GM18502 (cell line): ENCODE data around the gene MESD.
"Not testable (repeated sequence)": the region's sequence is repeated elsewhere in the genome, so short reads cannot be mapped to it uniquely, and the experiment has no call there.

Experiments used
- ATAC-seq: cut with Tn5 transposase; IDR thresholded peaks from one replicate; pipeline ENCODE4 v1.9.1; 2021; ENCODE audit warnings: mild to moderate bottlenecking; ENCODE audit not compliant: unreplicated experiment, poor library complexity

MESD gene

DNA sequence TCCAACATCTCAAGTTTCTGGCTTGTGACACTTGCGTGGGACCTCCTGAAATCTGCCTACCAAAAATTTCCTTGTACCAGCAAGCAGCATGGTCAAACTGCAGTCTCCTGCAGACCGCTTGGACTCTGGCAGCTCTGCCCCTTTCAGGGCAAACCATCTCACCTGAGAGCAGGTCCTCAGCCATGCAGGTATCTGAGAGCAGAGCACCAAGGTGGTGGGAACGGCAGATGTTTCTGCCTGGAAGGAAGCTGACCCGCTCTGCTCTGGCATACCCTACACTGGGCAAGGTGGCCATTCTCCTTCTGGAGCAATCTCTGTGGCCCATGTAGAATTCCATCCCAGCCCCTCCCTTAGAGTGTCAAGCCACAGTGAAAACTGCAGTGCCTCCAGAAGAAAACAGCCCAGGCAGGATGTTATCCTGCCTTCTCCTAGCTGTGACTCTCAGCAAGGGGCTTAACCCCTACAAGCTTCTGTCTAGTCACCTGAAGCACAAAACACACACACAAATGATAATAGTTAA is 21.6 kb downstream of the MESD start:
- ATAC-seq: no peak

DNA sequence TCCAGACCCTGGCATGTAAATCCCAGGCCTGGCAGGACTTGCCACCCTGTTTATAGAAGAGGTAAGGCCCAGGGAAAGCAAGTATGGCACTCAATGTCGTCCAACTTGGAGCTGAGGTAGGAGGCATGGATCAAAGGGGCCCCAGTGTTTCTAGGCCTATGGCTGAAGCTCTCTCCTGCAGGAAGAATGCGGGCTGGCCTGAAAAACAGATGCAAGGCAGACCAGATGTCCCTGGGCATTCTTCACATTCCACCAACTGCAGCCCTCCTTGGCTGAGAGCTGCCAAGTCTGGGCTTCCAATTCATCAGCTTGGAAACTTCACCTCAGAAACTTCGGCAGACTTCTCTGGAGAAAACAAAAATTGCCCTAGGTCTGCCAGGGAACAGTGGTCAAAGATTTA is 22.2 kb downstream of the MESD start:
- ATAC-seq: no peak

DNA sequence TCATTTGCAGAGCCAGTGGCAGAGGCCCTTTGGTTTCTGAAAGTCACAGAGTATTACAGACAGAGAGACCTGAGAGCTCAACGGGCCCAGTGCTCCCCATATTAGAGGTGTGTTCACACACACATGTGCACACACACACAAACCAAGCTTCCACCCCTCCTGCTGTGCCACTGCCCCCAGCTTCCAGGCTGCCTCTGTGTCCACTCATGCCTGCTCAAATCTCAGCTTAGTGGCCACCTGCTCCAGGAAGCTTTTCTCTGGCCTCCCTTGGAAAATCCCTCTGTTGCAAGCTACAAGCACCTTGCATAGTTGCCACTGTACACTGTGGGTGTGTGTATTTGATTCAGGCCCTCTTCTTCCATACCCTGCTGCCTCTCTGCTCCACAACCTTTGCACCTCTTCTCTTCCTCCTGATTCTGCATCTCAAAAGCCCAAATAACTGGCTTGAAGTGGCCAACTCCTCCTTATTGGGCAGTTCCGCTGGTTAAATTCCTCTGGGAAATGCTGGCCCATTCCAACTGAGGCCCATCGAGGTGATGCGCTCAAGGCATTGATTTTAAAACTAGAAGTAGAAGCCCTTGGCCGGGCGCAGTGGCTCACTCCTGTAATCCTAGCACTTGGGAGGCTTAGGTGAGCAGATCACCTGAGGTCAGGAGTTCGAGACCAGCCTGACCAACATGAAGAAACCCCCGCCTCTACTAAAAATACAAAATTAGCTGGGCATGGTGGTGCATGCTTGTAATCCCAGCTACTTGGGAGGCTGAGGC is 23.0 kb downstream of the MESD start:
- no peak for ATAC-seq

DNA sequence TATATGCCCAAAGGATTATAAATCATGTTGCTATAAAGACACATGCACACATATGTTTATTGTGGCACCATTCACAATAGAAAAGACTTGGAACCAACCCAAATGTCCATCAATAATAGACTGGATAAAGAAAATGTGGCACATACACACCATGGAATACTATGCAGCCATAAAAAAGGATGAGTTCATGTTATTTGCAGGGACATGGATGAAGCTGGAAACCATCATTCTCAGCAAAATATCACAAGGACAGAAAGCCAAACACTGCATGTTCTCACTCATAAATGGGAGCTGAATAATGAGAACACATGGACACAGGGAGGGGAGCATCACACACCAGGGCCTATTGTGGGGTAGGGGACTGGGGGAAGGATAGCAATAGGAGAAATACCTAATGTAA is 24.2 kb downstream of the MESD start:
- ATAC-seq: not testable (repeated sequence)

DNA sequence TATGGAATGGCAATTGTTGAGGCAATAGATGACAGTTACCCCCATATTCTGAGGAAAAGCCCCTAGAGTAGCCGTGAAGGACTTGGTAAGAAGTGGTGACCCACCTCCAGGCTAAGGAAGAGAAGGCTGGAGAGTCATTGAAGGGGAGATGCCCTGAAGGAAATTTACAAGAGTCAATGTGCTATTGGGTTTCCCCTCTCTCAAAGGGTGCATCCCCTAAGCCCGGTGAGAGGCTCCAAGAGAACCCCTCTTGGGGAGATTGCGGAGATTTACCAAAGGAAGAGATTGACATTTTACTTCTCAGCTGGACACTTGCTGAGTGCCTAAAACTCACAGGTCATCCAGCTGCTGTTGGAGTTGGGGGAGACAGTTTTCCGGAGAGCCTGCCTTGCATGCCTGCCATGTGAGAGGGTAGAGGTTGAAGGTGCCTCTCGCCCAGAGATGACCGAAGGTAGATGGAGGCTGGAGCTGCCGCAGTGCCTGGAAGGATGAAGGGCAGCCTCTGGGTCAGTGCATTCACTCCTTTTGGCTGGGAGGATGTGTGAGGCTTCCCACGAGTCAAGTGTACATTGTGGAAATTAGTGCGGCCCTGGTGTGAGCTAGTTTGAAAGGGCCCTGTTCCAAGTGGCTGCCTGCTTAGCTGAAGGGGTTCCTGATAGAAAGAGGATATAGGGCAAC is 30.7 kb downstream of the MESD start:
- no peak for ATAC-seq

DNA sequence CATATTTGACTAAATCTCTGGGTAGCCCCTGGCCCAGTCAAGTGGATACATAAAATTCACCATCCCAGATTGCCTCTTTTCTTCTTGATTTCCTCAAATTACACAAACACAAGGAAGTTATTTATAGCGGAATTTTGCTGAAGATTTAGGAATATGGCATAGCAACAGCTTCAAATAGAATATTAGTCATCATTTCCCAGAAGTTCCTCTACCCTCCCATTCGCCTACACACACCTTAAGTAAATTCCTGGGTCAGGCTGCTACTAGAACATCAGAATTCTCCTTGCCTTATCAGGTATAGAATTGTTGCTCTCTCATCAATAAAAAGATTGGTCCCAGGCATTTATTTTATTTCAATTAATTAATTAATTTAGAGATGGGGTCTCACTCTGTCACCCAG is 31.6 kb downstream of the MESD start:
- ATAC-seq: no peak

DNA sequence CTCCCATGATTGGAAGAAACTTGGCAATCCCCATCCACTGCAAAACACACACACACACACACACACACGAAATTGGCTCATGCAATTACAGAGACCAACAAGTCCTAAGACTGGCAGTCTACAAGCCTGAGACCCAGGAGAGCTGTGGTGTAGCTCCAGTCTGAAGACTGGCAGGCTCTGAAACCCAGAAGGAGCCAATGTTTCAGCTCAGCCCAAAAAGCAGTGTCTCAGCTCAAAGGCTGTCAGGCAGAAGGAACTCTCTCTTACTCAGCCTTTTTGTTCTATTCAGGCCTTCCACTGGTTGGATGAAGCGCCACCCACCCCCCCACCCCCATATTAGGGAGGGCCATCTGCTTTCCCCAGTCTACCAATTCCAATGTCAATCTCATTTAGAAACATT is 32.1 kb downstream of the MESD start:
- no peak for ATAC-seq

DNA sequence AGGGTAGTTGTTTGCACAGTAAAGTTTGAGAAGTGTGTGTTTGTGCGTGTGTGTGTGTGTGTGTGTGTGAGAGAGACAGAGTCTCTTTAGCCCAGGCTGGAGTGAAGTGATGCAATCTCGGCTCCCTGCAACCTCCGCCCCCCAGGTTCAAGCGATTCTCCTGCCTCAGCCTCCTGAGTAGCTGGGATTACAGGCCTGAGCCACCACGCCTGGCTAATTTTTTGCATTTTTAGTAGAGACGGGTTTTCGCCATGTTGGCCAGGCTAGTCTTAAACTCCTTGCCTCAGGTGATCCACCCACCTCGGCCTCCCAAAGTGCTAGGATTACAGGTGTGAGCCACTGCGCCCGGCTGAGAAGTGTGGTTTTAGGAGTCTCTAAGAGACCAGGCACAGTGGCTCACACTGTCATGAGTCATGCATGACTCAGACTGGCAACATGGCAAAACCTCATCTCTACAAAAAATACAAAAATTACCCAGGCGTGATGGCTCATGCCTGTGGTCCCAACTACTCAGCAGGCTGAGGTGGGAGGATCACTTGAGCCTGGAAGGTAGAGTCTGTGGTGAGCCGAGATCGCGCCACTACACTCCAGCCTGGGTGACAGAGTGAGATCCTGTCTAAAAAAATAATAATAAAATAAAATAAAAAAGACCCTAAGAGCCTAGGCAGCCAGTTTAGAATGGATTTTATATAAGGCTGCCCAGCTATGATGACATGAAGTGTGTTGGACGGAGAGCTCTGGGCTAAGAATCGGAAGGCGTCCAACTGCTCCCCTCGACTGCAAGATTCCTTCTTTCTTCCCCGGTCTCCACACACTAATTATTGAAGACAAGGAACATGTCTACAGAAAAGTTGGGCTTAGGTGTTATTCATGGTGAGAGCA is 33.8 kb downstream of the MESD start:
- ATAC-seq: not testable (repeated sequence)

DNA sequence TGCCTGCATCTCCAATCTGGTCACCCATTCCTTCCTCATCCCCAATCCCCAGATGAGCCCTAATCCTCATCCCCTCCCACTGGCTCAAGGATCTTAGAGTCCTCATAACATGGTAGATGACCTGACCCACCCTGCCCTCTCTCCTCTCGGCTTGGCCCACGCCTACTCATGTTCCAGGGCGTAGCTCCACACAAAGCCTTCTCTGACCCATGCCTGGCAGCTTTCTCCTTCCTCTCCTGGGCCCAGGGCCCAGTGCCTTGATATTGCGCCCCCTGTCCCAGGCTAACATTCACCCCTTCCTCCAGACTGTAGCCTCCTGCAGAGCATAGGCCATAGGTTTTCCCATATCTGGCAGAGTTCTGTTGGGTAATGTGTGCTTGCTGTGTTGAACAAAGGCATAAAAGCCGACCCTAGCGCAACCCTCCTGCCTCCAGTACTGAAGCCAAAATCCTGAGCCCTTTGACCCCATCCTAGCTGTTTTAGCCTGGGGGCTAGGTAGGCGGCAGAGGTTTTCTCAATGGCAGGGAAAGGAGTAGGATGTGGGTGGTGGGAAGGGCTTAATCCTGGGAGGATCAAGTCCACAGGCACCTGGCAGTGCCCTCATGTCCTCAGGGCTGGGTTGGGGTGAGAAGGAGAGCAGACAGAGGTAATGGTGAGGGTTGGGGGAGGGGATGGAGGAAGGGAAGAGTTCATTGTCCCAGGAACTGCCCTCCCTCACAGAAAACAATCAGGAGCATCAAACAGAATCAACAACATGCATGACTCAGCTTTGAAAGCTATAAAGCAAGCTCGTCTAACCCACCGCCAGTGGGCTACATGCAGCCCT is 35.5 kb downstream of the MESD start:
- ATAC-seq: no peak

DNA sequence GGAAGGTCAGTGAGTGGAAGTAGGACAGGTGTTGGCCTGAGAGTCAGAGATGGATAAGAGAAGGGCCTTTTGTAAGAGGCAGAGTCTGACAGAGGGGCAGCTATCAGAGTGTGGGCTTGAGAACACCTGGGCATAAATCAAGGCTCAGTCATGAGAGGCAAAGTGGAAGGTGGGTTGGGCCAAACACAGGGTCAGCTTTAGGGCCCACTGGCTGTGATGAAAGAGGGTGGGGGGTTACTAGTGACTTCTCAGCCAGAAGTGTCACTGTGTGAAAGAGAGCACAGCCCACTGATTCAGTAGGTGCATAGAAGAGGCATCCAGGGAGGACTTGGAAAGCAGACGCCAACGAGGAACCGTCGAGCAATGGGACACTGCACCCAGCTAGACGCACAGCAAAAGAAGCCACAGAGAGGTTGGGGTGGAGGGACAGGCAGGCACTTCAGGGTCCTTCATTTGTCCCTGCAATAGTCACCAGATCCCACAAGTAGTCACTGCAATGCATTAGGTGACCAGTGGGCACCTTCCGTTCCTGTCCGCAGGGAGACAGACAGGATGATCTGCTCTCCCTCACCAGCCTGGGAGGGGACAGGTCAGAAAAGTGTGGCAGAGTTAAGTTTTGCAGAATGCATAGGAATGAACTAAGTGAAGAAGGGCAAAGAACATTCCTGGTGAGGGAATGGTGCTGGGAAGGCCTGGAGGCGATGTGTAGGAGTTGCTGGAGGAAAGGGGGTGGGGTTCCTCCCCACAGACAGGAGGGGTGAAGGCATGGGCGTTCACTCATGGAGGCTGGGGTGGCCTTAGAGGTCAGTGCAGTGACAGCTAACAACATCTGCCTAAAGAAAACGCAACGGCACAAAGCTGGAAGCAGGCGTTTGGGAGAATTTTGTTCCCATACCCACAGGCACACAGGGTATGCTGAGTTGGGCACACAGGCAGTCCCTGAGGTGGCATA is 36.3 kb downstream of the MESD start:
- no peak for ATAC-seq

DNA sequence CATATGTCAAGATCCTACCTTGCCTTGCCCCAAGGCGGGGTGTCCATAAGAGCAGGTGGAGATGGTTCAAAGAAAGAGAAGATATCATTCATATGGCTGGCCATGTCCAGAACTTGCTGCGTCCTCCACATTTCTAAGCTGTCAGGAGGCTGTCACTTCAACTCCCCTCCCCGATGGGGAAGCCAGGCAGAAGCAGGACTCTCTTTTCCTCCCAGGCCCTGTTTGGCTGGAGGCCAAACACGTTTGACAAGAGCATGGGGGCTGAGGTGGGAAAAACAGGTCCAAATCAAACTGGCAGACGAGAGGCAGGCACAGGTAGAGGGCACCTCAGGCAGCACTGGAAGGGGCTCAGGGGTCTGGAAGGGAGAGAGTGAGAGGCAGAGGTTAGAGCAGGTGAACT is 37.7 kb downstream of the MESD start:
- no peak for ATAC-seq

DNA sequence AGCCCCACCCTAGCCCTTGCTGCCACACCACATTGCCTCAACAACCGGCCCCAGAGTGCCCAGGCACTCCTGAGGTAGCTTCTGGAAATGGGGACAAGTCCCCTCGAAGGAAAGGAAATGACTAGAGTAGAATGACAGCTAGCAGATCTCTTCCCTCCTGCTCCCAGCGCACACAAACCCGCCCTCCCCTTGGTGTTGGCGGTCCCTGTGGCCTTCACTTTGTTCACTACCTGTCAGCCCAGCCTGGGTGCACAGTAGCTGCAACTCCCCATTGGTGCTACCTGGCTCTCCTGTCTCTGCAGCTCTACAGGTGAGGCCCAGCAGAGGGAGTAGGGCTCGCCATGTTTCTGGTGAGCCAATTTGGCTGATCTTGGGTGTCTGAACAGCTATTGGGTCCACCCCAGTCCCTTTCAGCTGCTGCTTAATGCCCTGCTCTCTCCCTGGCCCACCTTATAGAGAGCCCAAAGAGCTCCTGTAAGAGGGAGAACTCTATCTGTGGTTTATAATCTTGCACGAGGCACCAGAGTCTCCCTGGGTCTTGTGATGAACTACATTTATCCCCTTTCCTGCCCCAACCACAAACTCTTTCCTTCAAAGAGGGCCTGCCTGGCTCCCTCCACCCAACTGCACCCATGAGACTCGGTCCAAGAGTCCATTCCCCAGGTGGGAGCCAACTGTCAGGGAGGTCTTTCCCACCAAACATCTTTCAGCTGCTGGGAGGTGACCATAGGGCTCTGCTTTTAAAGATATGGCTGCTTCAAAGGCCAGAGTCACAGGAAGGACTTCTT is 39.1 kb downstream of the MESD start:
- ATAC-seq: no peak

DNA sequence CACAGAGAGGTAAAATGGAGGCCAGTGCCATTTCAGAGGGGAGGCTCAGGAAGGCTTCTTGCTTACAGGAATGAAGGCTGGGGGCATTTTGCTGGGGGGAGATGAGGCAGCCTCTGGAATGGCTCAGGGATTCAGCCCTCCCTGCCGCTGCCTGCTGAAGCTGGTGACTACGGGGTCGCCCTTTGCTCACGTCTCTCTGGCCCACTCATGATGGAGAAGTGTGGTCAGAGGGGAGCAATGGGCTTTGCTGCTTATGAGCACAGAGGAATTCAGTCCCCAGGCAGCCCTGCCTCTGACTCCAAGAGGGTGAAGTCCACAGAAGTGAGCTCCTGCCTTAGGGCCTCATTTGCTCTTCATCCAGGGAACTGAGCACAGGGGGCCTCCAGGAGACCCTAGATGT is 39.9 kb downstream of the MESD start:
- no peak for ATAC-seq

DNA sequence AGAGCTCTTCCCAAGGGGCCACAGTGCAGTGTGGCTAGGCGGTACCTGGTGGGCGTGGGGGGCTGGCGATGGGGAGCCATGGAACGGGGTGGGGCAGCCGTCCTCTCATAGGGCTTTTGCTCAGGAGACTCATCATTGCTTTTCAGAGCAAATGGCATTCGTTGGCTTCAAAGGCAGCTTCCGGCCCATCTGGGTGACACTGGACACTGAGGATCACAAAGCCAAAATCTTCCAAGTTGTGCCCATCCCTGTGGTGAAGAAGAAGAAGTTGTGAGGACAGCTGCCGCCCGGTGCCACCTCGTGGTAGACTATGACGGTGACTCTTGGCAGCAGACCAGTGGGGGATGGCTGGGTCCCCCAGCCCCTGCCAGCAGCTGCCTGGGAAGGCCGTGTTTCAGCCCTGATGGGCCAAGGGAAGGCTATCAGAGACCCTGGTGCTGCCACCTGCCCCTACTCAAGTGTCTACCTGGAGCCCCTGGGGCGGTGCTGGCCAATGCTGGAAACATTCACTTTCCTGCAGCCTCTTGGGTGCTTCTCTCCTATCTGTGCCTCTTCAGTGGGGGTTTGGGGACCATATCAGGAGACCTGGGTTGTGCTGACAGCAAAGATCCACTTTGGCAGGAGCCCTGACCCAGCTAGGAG is 40.8 kb downstream of the MESD start:
- ATAC-seq: no peak

DNA sequence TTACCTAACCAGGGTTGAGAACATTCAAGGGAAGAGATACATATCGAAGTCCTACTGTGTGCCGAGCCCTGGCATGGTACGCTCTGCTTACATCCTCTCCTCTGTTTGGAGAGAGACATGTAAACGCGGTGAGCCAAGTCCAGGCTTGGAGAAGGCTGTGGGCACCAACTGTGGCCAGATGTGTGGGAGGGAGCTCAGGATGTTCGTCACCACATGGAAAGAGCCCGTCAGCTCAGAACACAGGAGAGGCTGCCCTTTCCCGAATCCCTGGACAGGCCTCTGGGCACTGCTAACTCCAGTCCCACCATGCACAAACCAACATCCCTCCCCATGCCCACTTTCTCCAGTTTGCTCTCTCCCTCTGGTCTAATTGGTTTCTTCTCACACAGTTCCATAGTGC is 43.0 kb downstream of the MESD start:
- ATAC-seq: no peak

DNA sequence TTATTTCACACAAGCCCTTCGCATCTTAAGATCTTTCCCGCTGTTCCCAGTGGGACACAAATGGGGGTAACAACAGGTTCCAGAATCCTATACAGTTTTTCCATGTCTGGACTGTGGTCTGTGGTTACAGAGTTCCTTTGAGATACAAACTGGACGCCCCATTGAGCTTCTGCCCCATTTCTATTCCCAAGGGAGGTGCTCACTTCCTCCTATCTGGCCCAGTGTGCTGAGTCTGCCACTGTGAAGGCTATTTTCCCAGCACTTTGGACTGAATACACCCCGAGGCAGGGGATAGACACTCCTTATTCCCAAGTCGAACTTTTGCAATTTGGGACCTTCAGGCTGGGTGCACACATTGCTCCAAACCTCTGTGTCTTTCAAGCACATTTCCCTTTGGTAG is 44.0 kb downstream of the MESD start:
- ATAC-seq: no peak

DNA sequence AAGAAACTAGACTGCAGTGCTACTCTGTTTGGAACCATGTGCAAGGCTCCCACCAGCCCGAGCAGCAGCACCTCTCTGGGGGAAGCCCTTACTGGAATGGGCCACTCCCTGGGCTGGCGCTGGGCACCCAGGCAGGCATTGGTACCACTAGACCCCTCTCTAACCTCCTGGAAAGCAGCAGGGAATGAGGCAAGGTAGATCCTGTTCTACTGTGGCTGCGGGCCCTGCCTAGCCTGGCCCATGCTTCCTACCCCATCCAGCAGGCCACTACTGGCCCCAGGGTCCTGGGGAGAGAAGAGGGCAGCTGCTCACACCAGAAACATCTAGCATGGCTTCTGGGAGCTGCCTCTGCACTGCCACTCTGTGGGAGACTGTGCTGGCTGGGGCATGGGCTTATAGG is 44.8 kb downstream of the MESD start:
- ATAC-seq: no peak
